Measurements from ENCODE around the gene MIP. TPM values are rescaled to one million over a fixed set of nuclear protein-coding genes. Genes with fewer than 3 reads are reported as not detected.

Gene MIP
- total and polyA plus RNA-seq, 2 of the 13 experiments (the other 11 are each of a cell fraction or from before 2014, with no cell fraction given): not detected

DNA sequence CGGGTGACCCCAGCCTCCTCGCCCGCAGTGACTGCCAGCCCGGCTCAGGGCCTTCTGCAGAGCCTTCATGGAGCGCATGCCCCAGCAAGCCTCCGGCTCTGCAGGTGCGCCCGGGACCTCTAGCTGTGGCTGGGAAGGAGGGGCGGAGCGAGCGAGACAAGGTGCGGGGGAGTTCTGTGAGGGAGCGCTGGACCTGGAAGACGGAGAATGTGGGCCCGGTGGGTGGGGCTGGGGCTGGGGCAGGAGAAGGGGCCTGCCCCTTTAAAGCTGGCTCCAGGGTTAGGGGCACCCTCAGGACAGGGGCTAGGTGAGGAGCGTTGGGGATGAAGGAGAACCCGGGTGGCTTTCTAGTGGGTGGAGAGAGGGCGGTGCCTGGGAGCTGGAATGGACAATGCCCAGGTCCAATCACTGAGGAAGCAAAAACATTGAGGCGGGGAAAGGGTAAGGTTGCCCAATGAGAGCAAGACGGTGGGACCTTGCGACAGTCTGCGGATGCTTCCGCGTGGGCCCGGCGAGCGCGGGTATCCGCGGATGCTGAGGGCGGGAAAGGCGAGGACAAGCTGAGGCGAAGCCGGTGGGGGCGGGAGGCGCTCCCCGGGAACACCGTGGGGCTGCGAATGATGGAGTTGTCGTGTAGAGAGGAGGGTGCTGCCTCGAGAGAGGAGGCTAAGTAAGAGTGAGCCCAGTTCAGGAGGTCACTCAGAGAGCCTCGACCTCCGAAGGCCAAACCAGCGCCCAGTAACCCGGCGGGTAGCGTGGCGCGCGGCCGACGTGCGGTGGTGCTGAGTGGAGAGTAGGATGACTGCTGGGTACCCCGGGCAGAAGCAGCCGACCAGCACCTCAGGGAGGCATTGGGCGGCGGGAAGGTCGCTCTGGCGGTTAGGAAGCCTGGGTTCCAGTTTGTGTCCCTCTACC is 33.8 kb upstream of the MIP start, which contains the start of gene GLS2 (continued):
- TF ChIP-seq, protein P1, sequence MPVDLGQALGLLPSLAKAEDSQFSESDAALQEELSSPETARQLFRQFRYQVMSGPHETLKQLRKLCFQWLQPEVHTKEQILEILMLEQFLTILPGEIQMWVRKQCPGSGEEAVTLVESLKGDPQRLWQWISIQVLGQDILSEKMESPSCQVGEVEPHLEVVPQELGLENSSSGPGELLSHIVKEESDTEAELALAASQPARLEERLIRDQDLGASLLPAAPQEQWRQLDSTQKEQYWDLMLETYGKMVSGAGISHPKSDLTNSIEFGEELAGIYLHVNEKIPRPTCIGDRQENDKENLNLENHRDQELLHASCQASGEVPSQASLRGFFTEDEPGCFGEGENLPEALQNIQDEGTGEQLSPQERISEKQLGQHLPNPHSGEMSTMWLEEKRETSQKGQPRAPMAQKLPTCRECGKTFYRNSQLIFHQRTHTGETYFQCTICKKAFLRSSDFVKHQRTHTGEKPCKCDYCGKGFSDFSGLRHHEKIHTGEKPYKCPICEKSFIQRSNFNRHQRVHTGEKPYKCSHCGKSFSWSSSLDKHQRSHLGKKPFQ (CRISPR knock-in tag; IDR thresholded peaks at IDR 0.05; ENCODE audit: insufficient replicate concordance): peak; percentile 76
- TF ChIP-seq ZNF766 (CRISPR knock-in tag; IDR thresholded peaks at IDR 0.05; ENCODE audit: borderline replicate concordance) (peak; percentile 97), ZNF124 (CRISPR knock-in tag; IDR thresholded peaks at IDR 0.05) (no peak), HNF1B (CRISPR knock-in tag; IDR thresholded peaks at IDR 0.05) (no peak), ZNF296 (CRISPR knock-in tag; conservative IDR thresholded peaks at IDR 0.05) (peak; percentile 74), ZSCAN30 (CRISPR knock-in tag; IDR thresholded peaks at IDR 0.05) (no peak), ZNF776 (CRISPR knock-in tag; IDR thresholded peaks at IDR 0.05) (peak; percentile 92), ZNF788 (CRISPR knock-in tag; IDR thresholded peaks at IDR 0.05; ENCODE audit: borderline replicate concordance) (peak; percentile 79; the same call in 1 of the 2 replicates), PPARG (CRISPR knock-in tag; conservative IDR thresholded peaks at IDR 0.05) (no peak), ZFP37 (CRISPR knock-in tag; IDR thresholded peaks at IDR 0.05; ENCODE audit: borderline replicate concordance) (peak; percentile 94), ZNF7 (CRISPR knock-in tag; IDR thresholded peaks at IDR 0.05) (no peak), ZKSCAN1 (IDR thresholded peaks at IDR 0.05; ENCODE audit: low read length) (no peak), ZNF800 (CRISPR knock-in tag; IDR thresholded peaks at IDR 0.05) (peak; percentile 18; the same call in 1 of the 2 replicates), STAT6 (CRISPR knock-in tag; IDR thresholded peaks at IDR 0.05; ENCODE audit: borderline replicate concordance) (no peak), HMG20B (CRISPR knock-in tag; conservative IDR thresholded peaks at IDR 0.05) (0 out of 2 replicates have a peak, but pooled peaks have one; percentile 49), ZNF468 (CRISPR knock-in tag; IDR thresholded peaks at IDR 0.05) (peak; percentile 78; the same call in 1 of the 2 replicates), CREB1 (IDR thresholded peaks at IDR 0.05) (no peak), CREB1 (CRISPR knock-in tag; IDR thresholded peaks at IDR 0.05) (no peak), ZNF160 (CRISPR knock-in tag; IDR thresholded peaks at IDR 0.05) (peak; percentile 72; the same call in 1 of the 2 replicates)

All from HepG2 (cell line).